ENCODE results near the gene B4GALT4.

GRCh38 chr3:119222391-119222790, 18.3 kb downstream of the B4GALT4 start:
- TF ChIP-seq, protein P1, sequence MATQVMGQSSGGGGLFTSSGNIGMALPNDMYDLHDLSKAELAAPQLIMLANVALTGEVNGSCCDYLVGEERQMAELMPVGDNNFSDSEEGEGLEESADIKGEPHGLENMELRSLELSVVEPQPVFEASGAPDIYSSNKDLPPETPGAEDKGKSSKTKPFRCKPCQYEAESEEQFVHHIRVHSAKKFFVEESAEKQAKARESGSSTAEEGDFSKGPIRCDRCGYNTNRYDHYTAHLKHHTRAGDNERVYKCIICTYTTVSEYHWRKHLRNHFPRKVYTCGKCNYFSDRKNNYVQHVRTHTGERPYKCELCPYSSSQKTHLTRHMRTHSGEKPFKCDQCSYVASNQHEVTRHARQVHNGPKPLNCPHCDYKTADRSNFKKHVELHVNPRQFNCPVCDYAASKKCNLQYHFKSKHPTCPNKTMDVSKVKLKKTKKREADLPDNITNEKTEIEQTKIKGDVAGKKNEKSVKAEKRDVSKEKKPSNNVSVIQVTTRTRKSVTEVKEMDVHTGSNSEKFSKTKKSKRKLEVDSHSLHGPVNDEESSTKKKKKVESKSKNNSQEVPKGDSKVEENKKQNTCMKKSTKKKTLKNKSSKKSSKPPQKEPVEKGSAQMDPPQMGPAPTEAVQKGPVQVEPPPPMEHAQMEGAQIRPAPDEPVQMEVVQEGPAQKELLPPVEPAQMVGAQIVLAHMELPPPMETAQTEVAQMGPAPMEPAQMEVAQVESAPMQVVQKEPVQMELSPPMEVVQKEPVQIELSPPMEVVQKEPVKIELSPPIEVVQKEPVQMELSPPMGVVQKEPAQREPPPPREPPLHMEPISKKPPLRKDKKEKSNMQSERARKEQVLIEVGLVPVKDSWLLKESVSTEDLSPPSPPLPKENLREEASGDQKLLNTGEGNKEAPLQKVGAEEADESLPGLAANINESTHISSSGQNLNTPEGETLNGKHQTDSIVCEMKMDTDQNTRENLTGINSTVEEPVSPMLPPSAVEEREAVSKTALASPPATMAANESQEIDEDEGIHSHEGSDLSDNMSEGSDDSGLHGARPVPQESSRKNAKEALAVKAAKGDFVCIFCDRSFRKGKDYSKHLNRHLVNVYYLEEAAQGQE (IDR thresholded peaks at IDR 0.05; ENCODE audit: insufficient read depth in 1 of 2, low read depth in 2 of 2, low read length in 2 of 2), result no peak
- TF ChIP-seq SIN3A (IDR thresholded peaks at IDR 0.05; ENCODE audit: borderline replicate concordance, insufficient read depth, low read length) (no peak), POLR2AphosphoS5 (IDR thresholded peaks at IDR 0.05; ENCODE audit: low read depth, low read length) (no peak), TAF1 (IDR thresholded peaks at IDR 0.05; ENCODE audit: borderline replicate concordance, insufficient read depth, low read length) (no peak), FOXP2 (optimal IDR thresholded peaks at IDR 0.05; ENCODE audit: borderline replicate concordance, extremely low read depth, extremely low read length, insufficient read depth) (no peak)

Measured in PFSK-1 (cell line).